ENCODE data around the gene ZBTB8OS. TPM values are rescaled to one million over a fixed set of nuclear protein-coding genes. Genes with fewer than 3 reads are reported as not detected.

The ZBTB8OS gene
- total and polyA plus RNA-seq, 2 donors (not counting 3 experiments of a cell fraction or from before 2014, with no cell fraction given), result 28.3 to 38.0 TPM

DNA sequence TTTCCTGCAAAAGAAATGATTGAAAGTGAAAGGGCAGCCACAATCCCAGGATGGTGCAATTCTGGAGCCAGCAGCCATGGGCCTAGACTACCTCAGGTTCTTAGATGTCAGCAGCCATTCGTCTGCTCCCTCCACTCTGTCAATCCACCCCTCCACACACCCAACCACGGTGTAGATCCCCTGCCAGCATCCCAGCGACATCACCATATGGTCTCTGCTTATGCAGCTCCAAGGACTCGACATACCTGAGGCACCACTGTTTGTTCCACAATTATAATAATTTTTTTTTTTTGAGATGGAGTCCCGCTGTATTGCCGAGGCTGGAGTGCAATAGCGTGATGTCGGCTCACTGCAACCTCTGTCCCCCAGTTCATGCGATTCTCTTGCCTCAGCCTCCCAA is 45.7 kb upstream of the ZBTB8OS start:
- Histone ChIP-seq H2AFZ (ENCODE audit: low read depth, low read length) (no peak overlapping the region), H3K27ac (ENCODE audit: insufficient read depth, low read depth, low read length) (no peak overlapping the region), H3K9me3 (replicated peaks; ENCODE audit: control insufficient read depth, insufficient read depth, low read length) (no peaks in the 10 kb centered on the region), H3K79me2 (ENCODE audit: control insufficient read depth, insufficient read depth, low read length) (no peaks in the 10 kb centered on the region), H4K20me1 (replicated peaks; ENCODE audit: control insufficient read depth, extremely low read depth, insufficient read depth, low read length) (no peaks in the 10 kb centered on the region), H3K4me3 (replicated peaks in 1 of 3; ENCODE audit: insufficient read depth in 1 of 3, low read depth in 1 of 3, low read length in 3 of 3) (no peak overlapping the region), H3K36me3 (ENCODE audit: control insufficient read depth in 2 of 2, extremely low read depth in 1 of 2, insufficient read depth in 2 of 2, low read length in 2 of 2) (no peaks in the 10 kb centered on the region), H3K9me1 (replicated peaks; ENCODE audit: control insufficient read depth, extremely low read depth, insufficient read depth, low read length) (no peaks in the 10 kb centered on the region), H3K4me1 (ENCODE audit: control insufficient read depth, extremely low read depth, insufficient read depth, low read length) (peaks cover 9% of the 10 kb centered on the region), H3K9ac (replicated peaks; ENCODE audit: extremely low read depth, insufficient read depth, low read length) (no peak overlapping the region), H3K27me3 (ENCODE audit: control insufficient read depth in 2 of 2, insufficient read depth in 2 of 2, low read length in 2 of 2) (no peaks in the 10 kb centered on the region), H3K4me2 (ENCODE audit: insufficient read depth, low read length) (no peak overlapping the region)
- dilution Hi-C loops (cut with MboI; ENCODE audit: extremely low pct_ligation_motif_present, low sequenced_read_pairs), result no loop called here
- POLR2A ChIA-PET, result no interaction called here
- CTCF ChIA-PET, result no interaction called here
- FAIRE-seq (no peak), DNase-seq (ENCODE audit: low read depth, low spot score) (no peak)
- BruUV-seq (replicated peaks), result no TSS peak
- intact Hi-C loops (cut with micrococcal nuclease), result no loop called here
- TF ChIP-seq POLR2A (IDR thresholded peaks at IDR 0.05; ENCODE audit: low read depth, low read length) (no peak), GATA2 (IDR thresholded peaks at IDR 0.05; ENCODE audit: insufficient read depth, insufficient read length, low read depth, low read length) (no peak), MYC (IDR thresholded peaks at IDR 0.05; ENCODE audit: low read depth, low read length) (no peak), JUN (IDR thresholded peaks at IDR 0.05; ENCODE audit: borderline replicate concordance, insufficient read depth, insufficient read length, low read depth) (no peak), POLR2AphosphoS5 (IDR thresholded peaks at IDR 0.05; ENCODE audit: insufficient read depth, low read depth, low read length) (no peak)

DNA sequence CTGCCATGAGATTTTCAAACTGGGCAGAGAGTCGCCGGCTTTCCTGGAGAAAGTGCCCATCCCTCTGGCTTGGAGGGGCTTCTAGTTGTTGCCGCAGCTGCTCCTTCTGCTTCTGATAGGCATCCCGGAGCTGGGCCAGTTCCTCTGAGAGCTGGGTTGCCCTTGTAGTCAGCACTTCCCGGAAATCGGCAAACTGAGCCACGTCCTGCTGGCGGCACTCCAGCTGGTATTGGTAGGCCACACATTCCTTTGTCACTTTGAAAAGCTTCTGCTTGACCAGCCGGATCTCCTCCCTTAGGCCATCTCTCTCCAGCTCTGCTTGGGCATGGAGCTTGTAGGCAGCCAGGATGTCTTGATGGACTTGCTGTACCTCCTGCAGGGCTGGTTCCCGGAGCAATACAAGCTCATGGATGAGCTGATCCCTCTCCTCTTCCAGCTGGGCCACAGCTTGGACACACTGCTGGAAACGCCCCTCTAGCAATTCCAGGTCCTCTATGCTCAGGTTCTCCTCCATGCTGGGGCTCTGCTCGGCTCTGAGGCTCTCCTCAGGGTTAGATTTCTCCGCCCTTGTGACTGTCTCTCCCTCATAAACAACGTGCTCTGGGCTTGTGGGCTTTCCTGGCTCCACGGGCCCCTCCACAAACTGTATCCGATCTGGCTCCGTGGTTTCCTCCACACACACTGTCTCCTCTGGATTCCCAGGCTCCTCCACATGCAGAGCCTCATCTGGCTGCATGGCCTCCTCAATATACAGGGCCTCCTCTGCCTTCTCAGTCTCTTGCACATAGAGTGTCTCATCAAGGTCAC is 45.0 kb upstream of the ZBTB8OS start:
- H4K20me1 ChIP-seq (replicated peaks; ENCODE audit: control insufficient read depth, extremely low read depth, insufficient read depth, low read length), result no peaks in the 10 kb centered on the region
- H3K4me2 ChIP-seq (ENCODE audit: insufficient read depth, low read length), result no peak overlapping the region
- intact Hi-C loops (cut with micrococcal nuclease), result no loop called here
- CTCF ChIA-PET, result interaction anchor here (1.2 to 1.9 kb wide), 5 partner anchors 9 to 175 kb away, joined by 3 to 13 read pairs (median 11); no protein-coding TSS in a partner anchor
- H3K9me3 ChIP-seq (replicated peaks; ENCODE audit: control insufficient read depth, insufficient read depth, low read length), result no peaks in the 10 kb centered on the region
- TF ChIP-seq POLR2AphosphoS5 (IDR thresholded peaks at IDR 0.05; ENCODE audit: insufficient read depth, low read depth, low read length) (peak; percentile 34), MYC (IDR thresholded peaks at IDR 0.05; ENCODE audit: low read depth, low read length) (no peak), FOS (IDR thresholded peaks at IDR 0.05; ENCODE audit: borderline replicate concordance, insufficient read depth, low read length) (no peak)
- no peak overlapping the region for H3K9ac ChIP-seq (replicated peaks; ENCODE audit: extremely low read depth, insufficient read depth, low read length)
- no peak overlapping the region for H3K4me3 ChIP-seq (replicated peaks in 1 of 3; ENCODE audit: insufficient read depth in 1 of 3, low read depth in 1 of 3, low read length in 3 of 3)
- dilution Hi-C loops (cut with MboI; ENCODE audit: extremely low pct_ligation_motif_present, low sequenced_read_pairs), result no loop called here
- BruUV-seq (replicated peaks), result no TSS peak
- DNase-seq (ENCODE audit: low read depth, low spot score) (peak; percentile 62), FAIRE-seq (peak; percentile 97)
- no peak overlapping the region for H3K27ac ChIP-seq (ENCODE audit: insufficient read depth, low read depth, low read length)
- no peaks in the 10 kb centered on the region for H3K9me1 ChIP-seq (replicated peaks; ENCODE audit: control insufficient read depth, extremely low read depth, insufficient read depth, low read length)
- no peaks in the 10 kb centered on the region for H3K36me3 ChIP-seq (ENCODE audit: control insufficient read depth in 2 of 2, extremely low read depth in 1 of 2, insufficient read depth in 2 of 2, low read length in 2 of 2)
- peaks cover 9% of the 10 kb centered on the region for H3K4me1 ChIP-seq (ENCODE audit: control insufficient read depth, extremely low read depth, insufficient read depth, low read length)
- peak overlapping the region; percentile 56 for H2AFZ ChIP-seq (ENCODE audit: low read depth, low read length)
- POLR2A ChIA-PET, result no interaction called here
- no peaks in the 10 kb centered on the region for H3K27me3 ChIP-seq (ENCODE audit: control insufficient read depth in 2 of 2, insufficient read depth in 2 of 2, low read length in 2 of 2)
- H3K79me2 ChIP-seq (ENCODE audit: control insufficient read depth, insufficient read depth, low read length), result no peaks in the 10 kb centered on the region
